ENCODE measurements around the gene ACSL1.
A peak's percentile ranks its signal among the peaks of the same experiment; 100 is the strongest.
"Not testable (repeated sequence)": the region's sequence is repeated elsewhere in the genome, so short reads cannot be mapped to it uniquely, and the experiment has no call there.

Gene ACSL1

GRCh38 chr4:184756399-184756798 is 69.4 kb downstream of the ACSL1 start:
- no peak for DNase-seq (ENCODE audit: low read depth in 2 of 2)

- DNase-seq (ENCODE audit: low read depth in 2 of 2), result no peak
Observed at GRCh38 chr4:184755278-184755677, 70.5 kb downstream of the ACSL1 start.

DNA sequence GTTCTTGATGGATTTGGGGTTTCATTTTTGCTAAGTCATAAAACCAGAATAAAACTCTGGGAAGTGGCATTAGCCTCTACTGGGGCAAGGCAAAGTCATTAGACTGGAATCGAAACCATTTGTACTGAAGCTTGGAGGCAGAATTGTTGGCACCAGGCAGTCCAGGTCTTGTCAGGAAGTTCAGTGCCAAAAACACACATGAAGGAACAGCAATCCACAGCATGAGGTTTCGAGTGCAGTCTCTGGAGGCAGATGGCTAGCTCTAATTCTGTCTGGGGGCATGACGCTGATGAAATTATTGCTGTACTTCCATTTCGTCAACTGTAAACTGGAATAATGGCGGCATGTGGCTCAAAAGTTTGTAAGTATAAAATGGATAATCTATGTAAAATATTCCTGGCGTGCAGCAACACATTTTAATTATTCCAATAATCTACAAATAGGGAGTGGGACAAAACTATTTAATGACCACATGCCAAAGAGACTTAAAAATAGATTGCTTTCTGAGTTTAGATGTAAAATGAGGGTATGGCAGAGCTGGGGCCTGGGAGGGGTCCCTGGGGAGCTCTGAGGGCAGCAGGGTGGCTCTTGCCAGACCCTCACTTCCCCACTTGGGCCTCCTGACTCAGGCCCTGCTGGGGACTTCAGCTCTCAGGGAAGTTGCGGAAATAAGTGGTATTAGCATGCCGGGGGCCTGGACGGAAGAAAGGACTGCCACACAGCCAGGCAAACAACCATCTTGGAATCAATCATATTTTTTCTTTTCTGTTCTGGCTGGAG is 73.1 kb downstream of the ACSL1 start:
- DNase-seq (ENCODE audit: low read depth in 2 of 2), result no peak

DNA sequence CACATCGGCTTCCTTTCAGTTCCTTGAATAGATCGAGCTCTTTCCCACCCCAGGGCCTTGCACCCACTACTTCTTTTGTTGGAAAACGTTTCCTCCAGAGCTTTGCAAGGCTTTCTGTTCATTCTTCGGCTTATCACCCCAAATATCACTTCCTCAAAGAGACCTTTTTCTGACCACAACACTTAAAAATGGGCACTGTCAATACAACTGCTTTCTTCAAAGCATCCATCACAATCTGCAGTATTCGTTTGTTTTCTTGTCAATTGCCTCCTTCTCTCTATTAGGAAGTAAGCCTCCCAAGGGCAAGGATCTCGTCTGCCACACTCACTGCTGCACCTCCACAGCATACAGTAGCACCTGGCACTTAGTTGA is 74.2 kb downstream of the ACSL1 start:
- DNase-seq (ENCODE audit: low read depth in 2 of 2), result no peak

GRCh38 chr4:184750926-184751584 is 74.7 kb downstream of the ACSL1 start:
- no peak for DNase-seq (ENCODE audit: low read depth in 2 of 2)

DNA sequence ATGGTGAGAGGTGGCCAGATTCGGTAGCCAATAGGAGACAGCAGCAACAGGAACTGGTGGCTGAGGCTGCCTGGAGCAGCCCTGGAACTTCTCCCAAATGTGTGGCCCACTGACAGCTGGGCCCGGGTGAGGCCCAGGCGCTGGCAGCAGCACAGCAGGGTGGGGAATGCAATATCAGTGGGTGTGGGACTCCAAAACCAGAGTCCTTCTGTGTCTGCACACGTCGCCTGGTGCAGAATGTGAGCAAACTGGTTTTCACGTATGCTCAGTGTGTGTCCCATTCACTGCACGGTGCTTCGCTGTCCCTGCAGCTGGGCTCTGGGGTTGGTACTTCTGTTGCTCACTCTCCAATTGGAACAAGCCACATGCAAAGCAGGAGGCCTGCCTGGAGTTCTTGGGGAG is 77.5 kb downstream of the ACSL1 start:
- no peak for DNase-seq (ENCODE audit: low read depth in 2 of 2)

- DNase-seq (ENCODE audit: low read depth in 2 of 2), result no peak
Observed at GRCh38 chr4:184747034-184747830, 78.5 kb downstream of the ACSL1 start.

DNA sequence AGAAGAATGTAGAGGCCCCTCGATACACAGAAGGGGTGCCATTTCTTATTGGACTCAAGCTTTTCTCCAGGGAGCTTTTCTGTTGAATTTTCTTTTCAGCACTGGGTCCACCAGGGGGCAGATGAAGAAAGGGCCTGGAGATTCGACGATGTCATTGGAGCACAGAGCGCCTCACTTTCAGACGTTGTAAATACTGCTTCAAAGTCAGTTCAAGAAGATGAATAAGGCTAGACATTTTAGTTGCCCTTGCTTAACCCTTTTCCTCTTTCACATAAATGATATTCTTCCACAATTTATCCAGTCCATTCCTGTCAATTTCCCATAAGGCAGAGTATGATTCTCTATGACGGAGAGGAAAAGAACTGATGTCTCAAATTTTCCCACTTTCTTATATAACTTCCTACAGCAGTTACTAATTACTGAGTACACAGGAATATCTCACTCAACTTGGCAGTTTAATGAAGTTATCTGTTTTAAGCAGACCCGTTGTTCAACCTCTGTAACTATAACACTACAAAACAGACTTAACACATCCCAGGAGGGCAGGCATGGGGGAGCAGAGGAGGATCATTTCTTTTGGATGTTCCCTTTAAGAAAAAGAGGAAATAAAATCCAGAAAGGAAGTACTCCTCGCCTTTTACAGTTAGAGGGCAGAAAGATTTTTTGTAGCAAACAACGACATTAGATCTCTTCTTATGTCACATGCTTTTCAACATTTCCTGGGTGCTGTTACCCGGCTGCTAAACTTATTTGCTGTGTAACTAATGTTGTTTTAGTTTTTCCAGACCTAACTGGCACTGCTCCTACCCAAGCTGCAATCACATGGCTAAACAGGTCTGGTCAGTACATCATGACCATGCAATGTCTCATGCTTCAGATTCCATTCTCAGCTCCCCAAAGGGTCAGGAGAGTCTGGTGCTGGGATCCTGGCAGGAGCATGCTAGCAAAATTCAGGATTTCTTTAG is 79.7 kb downstream of the ACSL1 start:
- peak; percentile 34 to 45 for DNase-seq (ENCODE audit: low read depth in 2 of 2)

- DNase-seq (ENCODE audit: low read depth in 2 of 2), result no peak
Observed at GRCh38 chr4:184744236-184744635, 81.5 kb downstream of the ACSL1 start.

- no peak for DNase-seq (ENCODE audit: low read depth in 2 of 2)
Observed at GRCh38 chr4:184743650-184744049, 82.1 kb downstream of the ACSL1 start.

- DNase-seq (ENCODE audit: low read depth in 2 of 2), result not testable (repeated sequence)
Observed at GRCh38 chr4:184741651-184742050, 84.1 kb downstream of the ACSL1 start.

- DNase-seq (ENCODE audit: low read depth in 2 of 2), result no peak
Observed at GRCh38 chr4:184740980-184741391, 84.8 kb downstream of the ACSL1 start.

- DNase-seq (ENCODE audit: low read depth in 2 of 2), result not testable (repeated sequence)
Observed at GRCh38 chr4:184739575-184739974, 86.2 kb downstream of the ACSL1 start.

GRCh38 chr4:184734758-184735157 is 91.0 kb downstream of the ACSL1 start:
- no peak for DNase-seq (ENCODE audit: low read depth in 2 of 2)

DNA sequence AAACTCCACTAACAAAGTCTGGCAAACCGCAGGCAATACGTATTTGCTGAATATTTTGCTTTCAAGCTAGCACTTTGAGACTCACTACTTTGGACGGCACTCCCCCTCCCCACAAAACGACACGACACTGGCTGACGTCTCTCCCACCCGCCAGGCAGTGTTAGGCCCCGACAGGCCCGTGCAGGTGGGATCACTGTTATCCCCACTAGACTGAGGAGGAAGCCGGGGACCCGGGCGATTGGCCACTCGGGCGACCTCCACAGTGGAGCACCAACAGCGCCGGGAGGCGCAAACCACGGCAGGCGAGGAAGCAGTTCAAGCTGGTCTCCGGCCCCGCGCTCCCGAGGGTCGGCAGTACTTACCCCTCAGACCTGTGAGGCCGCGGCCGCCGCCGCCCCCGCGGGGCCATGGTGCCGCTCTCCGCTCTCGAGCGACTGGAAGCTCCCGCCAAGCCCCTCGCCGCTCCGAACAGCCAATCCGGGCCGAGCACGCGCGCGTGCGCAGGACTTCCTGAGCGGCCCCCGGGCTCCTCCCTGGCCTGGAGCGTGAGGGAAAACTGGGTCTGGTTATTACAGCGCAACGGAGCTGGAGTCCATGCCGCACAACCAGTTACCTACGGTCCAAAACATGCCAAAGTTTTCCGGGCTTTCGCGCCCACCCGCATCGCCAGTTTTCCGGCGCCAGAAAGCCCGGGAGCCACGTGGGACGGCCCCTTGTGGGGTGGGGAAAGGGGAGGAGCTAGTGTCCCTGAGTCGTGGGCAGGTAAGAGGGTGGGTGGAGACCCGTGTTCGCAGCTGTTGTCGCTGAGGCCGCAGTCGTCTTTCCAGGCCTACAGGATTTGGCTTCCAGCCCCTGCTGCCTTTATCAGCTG is 91.9 kb downstream of the ACSL1 start, which contains the start of gene CENPU:
Gene CENPU (minus strand): TSS at position 443 of the 871 bp plus-strand sequence. CDS start 34 bp downstream, at position 409.
- peak; percentile 92 to 93 for DNase-seq (ENCODE audit: low read depth in 2 of 2)

GRCh38 chr4:184732126-184732525 is 93.6 kb downstream of the ACSL1 start:
- no peak for DNase-seq (ENCODE audit: low read depth in 2 of 2)

- no peak for DNase-seq (ENCODE audit: low read depth in 2 of 2)
Observed at GRCh38 chr4:184731056-184731455, 94.7 kb downstream of the ACSL1 start.

GRCh38 chr4:184729946-184730345 is 95.8 kb downstream of the ACSL1 start:
- DNase-seq (ENCODE audit: low read depth in 2 of 2), result no peak

DNA sequence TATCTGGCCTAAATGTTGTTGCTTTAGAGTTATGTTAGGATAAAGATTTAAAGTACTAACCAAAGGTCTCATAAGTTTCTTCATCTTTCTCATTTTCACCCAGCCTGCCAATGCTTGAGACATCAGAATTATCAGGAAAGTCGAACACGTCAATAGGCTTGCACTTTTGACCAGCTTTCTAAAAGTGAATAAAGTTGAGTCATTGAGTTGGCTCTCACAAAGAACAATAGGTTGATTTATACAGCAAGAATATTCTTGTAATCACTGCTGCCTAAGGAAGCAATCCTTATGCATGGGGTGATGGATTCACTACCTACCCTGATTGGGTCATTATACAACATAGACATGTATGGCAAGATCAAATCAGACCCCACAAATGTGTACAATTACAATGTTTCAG is 96.9 kb downstream of the ACSL1 start:
- no peak for DNase-seq (ENCODE audit: low read depth in 2 of 2)

DNA sequence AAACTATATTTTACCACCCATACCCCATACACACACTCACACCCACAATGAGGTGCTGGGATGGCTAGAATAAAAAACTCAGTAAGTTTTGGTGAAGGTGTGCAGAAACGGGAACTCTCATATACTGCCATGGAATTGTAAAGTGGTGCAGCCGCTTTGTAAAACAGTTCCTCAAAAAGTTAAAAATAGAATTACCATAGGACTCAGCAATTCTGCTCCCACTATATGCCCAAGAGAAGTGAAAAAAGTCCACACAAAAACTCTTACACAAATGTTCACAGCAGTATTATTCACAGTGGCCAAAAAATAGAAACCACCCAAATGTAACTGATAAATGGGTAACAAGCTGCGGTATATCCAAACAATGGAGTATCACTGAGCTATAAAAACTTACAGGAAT is 98.3 kb downstream of the ACSL1 start:
- no peak for DNase-seq (ENCODE audit: low read depth in 2 of 2)
